Loucy (cell line): Measurements from ENCODE around the gene KRTAP10-4.

Source experiments
- H2AFZ ChIP-seq: fragments of 200-600 bp; sonication (generic); 2 replicates; pipeline ENCODE4 v1.6.0; 2016; ENCODE audit warnings: antibody characterized with exemption, mild to moderate bottlenecking, low read length, moderate library complexity
- H3F3A ChIP-seq: fragments of 200-600 bp; 2 replicates; pipeline ENCODE4 v1.6.0; 2016; ENCODE audit warnings: antibody characterized with exemption, low read depth, mild to moderate bottlenecking
- H3K27me3 ChIP-seq: fragments of 200-600 bp; sonication (generic); 2 replicates; pipeline ENCODE4 v1.6.1; 2014; ENCODE audit warnings: low read length, mild to moderate bottlenecking; ENCODE audit not compliant: insufficient read depth, poor library complexity, severe bottlenecking
- H3K36me3 ChIP-seq: fragments of 200-600 bp; sonication (generic); 2 replicates; pipeline ENCODE4 v1.6.1; 2016; ENCODE audit warnings: low read length; ENCODE audit not compliant: insufficient read depth
- H3K4me1 ChIP-seq: fragments of 200-600 bp; sonication (generic); 2 replicates; pipeline ENCODE4 v1.5.1; 2014; ENCODE audit warnings: low read length, mild to moderate bottlenecking; ENCODE audit not compliant: insufficient read depth, poor library complexity, severe bottlenecking
- H3K4me2 ChIP-seq: fragments of 200-600 bp; sonication (generic); 2 replicates; pipeline ENCODE4 v1.6.0; 2014; ENCODE audit warnings: antibody characterized with exemption, low read length, low read depth, mild to moderate bottlenecking; ENCODE audit not compliant: poor library complexity, severe bottlenecking
- H3K4me3 ChIP-seq: fragments of 200-600 bp; sonication (generic); 2 replicates; pipeline ENCODE4 v1.5.1; 2014; ENCODE audit warnings: low read length, mild to moderate bottlenecking, mixed read lengths; ENCODE audit not compliant: poor library complexity, severe bottlenecking
- H3K79me2 ChIP-seq: fragments of 200-600 bp; sonication (generic); 2 replicates; pipeline ENCODE4 v1.6.1; 2014; ENCODE audit warnings: low read length; ENCODE audit not compliant: insufficient read depth
- H3K9ac ChIP-seq: fragments of 200-600 bp; sonication (generic); 2 replicates; pipeline ENCODE4 v1.6.0; 2014; ENCODE audit warnings: mild to moderate bottlenecking, low read depth, low read length, moderate library complexity; ENCODE audit not compliant: poor library complexity, severe bottlenecking
- H3K9me2 ChIP-seq: fragments of 200-600 bp; sonication (generic); replicated peaks from 2 replicates; pipeline ENCODE4 v1.6.1; 2016; ENCODE audit warnings: low read depth, low read length, mixed read lengths
- H3K9me3 ChIP-seq: fragments of 200-600 bp; sonication (generic); 2 replicates; pipeline ENCODE4 v1.6.1; 2014; ENCODE audit warnings: mild to moderate bottlenecking, antibody characterized with exemption, low read length, low read depth; ENCODE audit not compliant: insufficient read depth
- H4K20me1 ChIP-seq: fragments of 200-600 bp; sonication (generic); 2 replicates; pipeline ENCODE4 v1.6.0; 2014; ENCODE audit warnings: antibody characterized with exemption, low read length, mild to moderate bottlenecking; ENCODE audit not compliant: insufficient read depth, poor library complexity, severe bottlenecking
- EZH2phosphoT487 ChIP-seq: fragments of 200-600 bp; IDR thresholded peaks from 2 replicates; pipeline ENCODE4 v1.6.1; 2018; ENCODE audit warnings: antibody characterized with exemption, mild to moderate bottlenecking, moderate library complexity, borderline replicate concordance
- TF ChIP-seq, protein P1 (sequence below): fragments of 200-600 bp; sonication (generic); conservative IDR thresholded peaks from 2 replicates; pipeline ENCODE4 v1.5.1; 2014; ENCODE audit warnings: mild to moderate bottlenecking, antibody characterized with exemption, low read length

The KRTAP10-4 gene

GRCh38 chr21:44571844-44572782 lies 1.4 kb upstream of the KRTAP10-4 start:
- no peak for TF ChIP-seq EZH2phosphoT487
- TF ChIP-seq, protein P1, sequence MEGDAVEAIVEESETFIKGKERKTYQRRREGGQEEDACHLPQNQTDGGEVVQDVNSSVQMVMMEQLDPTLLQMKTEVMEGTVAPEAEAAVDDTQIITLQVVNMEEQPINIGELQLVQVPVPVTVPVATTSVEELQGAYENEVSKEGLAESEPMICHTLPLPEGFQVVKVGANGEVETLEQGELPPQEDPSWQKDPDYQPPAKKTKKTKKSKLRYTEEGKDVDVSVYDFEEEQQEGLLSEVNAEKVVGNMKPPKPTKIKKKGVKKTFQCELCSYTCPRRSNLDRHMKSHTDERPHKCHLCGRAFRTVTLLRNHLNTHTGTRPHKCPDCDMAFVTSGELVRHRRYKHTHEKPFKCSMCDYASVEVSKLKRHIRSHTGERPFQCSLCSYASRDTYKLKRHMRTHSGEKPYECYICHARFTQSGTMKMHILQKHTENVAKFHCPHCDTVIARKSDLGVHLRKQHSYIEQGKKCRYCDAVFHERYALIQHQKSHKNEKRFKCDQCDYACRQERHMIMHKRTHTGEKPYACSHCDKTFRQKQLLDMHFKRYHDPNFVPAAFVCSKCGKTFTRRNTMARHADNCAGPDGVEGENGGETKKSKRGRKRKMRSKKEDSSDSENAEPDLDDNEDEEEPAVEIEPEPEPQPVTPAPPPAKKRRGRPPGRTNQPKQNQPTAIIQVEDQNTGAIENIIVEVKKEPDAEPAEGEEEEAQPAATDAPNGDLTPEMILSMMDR = no peak
- Histone ChIP-seq H3F3A (no peaks in the 10 kb centered on the region), H3K9me3 (no peaks in the 10 kb centered on the region), H2AFZ (no peak overlapping the region), H4K20me1 (no peaks in the 10 kb centered on the region), H3K79me2 (no peaks in the 10 kb centered on the region), H3K27me3 (no peaks in the 10 kb centered on the region), H3K36me3 (no peaks in the 10 kb centered on the region), H3K4me2 (no peak overlapping the region), H3K9me2 (no peaks in the 10 kb centered on the region), H3K4me1 (no peaks in the 10 kb centered on the region), H3K9ac (no peak overlapping the region), H3K4me3 (no peak overlapping the region)

DNA sequence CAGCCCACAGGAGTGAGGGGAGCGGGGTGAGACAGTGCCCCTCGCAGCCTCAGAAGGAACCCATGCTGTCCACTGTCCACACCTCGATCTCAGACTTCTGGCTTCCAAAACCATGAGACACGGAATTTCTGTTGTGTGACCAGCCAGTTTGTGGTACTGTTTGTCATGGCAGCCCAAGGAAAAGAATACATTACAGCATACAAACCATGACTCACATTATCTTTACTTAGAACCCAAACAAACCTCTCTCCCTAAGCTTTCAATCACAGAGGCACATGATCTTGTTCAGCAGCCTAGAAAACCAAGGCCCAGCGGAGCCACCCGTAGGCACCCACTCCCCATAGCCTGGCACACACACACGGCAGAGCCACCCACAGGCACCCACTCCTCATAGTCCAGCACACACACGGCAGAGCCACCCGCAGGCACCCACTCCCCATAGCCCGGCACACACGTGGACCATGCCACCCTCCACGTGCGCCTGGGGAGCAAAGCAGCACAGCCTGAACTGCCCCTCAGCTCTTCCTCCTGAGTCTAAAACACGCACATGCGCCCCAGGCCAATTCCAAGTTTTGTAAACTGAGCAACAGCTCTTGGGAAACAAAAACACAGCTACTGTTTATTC lies 458 bp upstream of the KRTAP10-4 start:
- H3K9me2 ChIP-seq = no peaks in the 10 kb centered on the region
- no peak overlapping the region for H3K4me2 ChIP-seq
- H4K20me1 ChIP-seq = no peaks in the 10 kb centered on the region
- H3K36me3 ChIP-seq = no peaks in the 10 kb centered on the region
- H2AFZ ChIP-seq = no peak overlapping the region
- no peak overlapping the region for H3K9ac ChIP-seq
- no peaks in the 10 kb centered on the region for H3K4me1 ChIP-seq
- no peaks in the 10 kb centered on the region; the same call in 1 of the 2 replicates for H3K9me3 ChIP-seq
- no peaks in the 10 kb centered on the region for H3K27me3 ChIP-seq
- TF ChIP-seq, protein P1 = no peak
- no peak for TF ChIP-seq EZH2phosphoT487
- H3K79me2 ChIP-seq = no peaks in the 10 kb centered on the region
- H3K4me3 ChIP-seq = no peak overlapping the region
- no peaks in the 10 kb centered on the region for H3F3A ChIP-seq

GRCh38 chr21:44574457-44575306 lies 1.2 kb downstream of the KRTAP10-4 start:
- no peaks in the 10 kb centered on the region for H3K27me3 ChIP-seq
- no peak overlapping the region for H2AFZ ChIP-seq
- no peak overlapping the region for H3K4me3 ChIP-seq
- no peaks in the 10 kb centered on the region for H3K36me3 ChIP-seq
- H3K9me2 ChIP-seq = no peaks in the 10 kb centered on the region
- H3F3A ChIP-seq = no peaks in the 10 kb centered on the region
- no peak overlapping the region for H3K9ac ChIP-seq
- TF ChIP-seq, protein P1 = no peak
- H3K4me1 ChIP-seq = no peaks in the 10 kb centered on the region
- no peaks in the 10 kb centered on the region; the same call in 1 of the 2 replicates for H3K9me3 ChIP-seq
- no peaks in the 10 kb centered on the region for H3K79me2 ChIP-seq
- no peak overlapping the region for H3K4me2 ChIP-seq
- H4K20me1 ChIP-seq = no peaks in the 10 kb centered on the region
